Measurements from ENCODE around the gene PBOV1.
A peak's percentile ranks its signal among the peaks of the same experiment; 100 is the strongest.

The PBOV1 gene

GRCh38 chr6:138183790-138184134 lies 34.5 kb downstream of the PBOV1 start (continued):
- TF ChIP-seq SP2 (tag by site-specific recombination; IDR thresholded peaks at IDR 0.05) (no peak), PRDM10 (tag by site-specific recombination; IDR thresholded peaks at IDR 0.05) (no peak)

- ChIA-PET POLR2A (interaction anchor here (1.4 kb wide), 1 partner anchor 16 kb away, joined by 5 read pairs; no protein-coding TSS in a partner anchor), CTCF (interaction anchor here (0.5 to 1.2 kb wide), 5 partner anchors 10 to 531 kb away, joined by 3 to 4 read pairs (median 4); no protein-coding TSS in a partner anchor)
- Histone ChIP-seq H3K27ac (ENCODE audit: extremely low read depth, low read depth, low read length) (no peak overlapping the region), H3K4me3 (ENCODE audit: low read depth, low read length) (no peak overlapping the region), H3K4me1 (ENCODE audit: control insufficient read depth, insufficient read depth, low read length) (peaks cover 2% of the 10 kb centered on the region; the same call in 1 of the 2 replicates), H3K36me3 (ENCODE audit: control insufficient read depth in 2 of 2, insufficient read depth in 1 of 2, low read length in 2 of 2) (no peaks in the 10 kb centered on the region), H3K9me3 (ENCODE audit: control insufficient read depth, insufficient read depth, low read depth, low read length) (no peaks in the 10 kb centered on the region)
- TF ChIP-seq PRDM1 (tag by site-specific recombination; IDR thresholded peaks at IDR 0.05): no peak
- TF ChIP-seq ZBTB10 (tag by site-specific recombination; IDR thresholded peaks at IDR 0.05): no peak
- no peak for TF ChIP-seq GLI4 (tag by site-specific recombination; IDR thresholded peaks at IDR 0.05)
- no peak for TF ChIP-seq ZNF10 (tag by site-specific recombination; IDR thresholded peaks at IDR 0.05)
- TF ChIP-seq ZNF449 (tag by site-specific recombination; IDR thresholded peaks at IDR 0.05): no peak
Measured at GRCh38 chr6:138182939-138183789, 35.1 kb downstream of the PBOV1 start.

- ChIA-PET CTCF (interaction anchor here (0.6 kb wide), 1 partner anchor 232 kb away, joined by 3 read pairs; no protein-coding TSS in a partner anchor), POLR2A (no interaction called here)
- no peak overlapping the region for H3K27ac ChIP-seq (ENCODE audit: extremely low read depth, low read depth, low read length)
- H3K36me3 ChIP-seq (ENCODE audit: control insufficient read depth in 2 of 2, insufficient read depth in 1 of 2, low read length in 2 of 2): peaks cover 0 to 5% of the 10 kb centered on the region in 2 experiments; a peak in 1 of 3 replicates
- H3K4me3 ChIP-seq (ENCODE audit: low read depth, low read length): no peak overlapping the region
- no peaks in the 10 kb centered on the region for H3K4me1 ChIP-seq (ENCODE audit: control insufficient read depth, insufficient read depth, low read length)
- no peaks in the 10 kb centered on the region for H3K9me3 ChIP-seq (ENCODE audit: control insufficient read depth, insufficient read depth, low read depth, low read length)
- TF ChIP-seq ZNF19 (tag by site-specific recombination; IDR thresholded peaks at IDR 0.05; ENCODE audit: low read depth): no peak
- TF ChIP-seq TRIM28 (IDR thresholded peaks at IDR 0.05; ENCODE audit: borderline replicate concordance, low read length): peak; percentile 70; the same call in 1 of the 2 replicates
- no peak for TF ChIP-seq GLIS1 (tag by site-specific recombination; IDR thresholded peaks at IDR 0.05)
- TF ChIP-seq ZNF677 (tag by site-specific recombination; IDR thresholded peaks at IDR 0.05): no peak
- TF ChIP-seq ZNF140 (tag by site-specific recombination; IDR thresholded peaks at IDR 0.05): peak; percentile 95
- peak; percentile 80 for TF ChIP-seq ZBTB11 (tag by site-specific recombination; conservative IDR thresholded peaks at IDR 0.05; ENCODE audit: low read depth)
- TF ChIP-seq ZNF433 (tag by site-specific recombination; IDR thresholded peaks at IDR 0.05; ENCODE audit: low read depth): peak; percentile 81
- peak; percentile 63; the same call in 1 of the 2 replicates for TF ChIP-seq ZNF184 (tag by site-specific recombination; IDR thresholded peaks at IDR 0.05)
- TF ChIP-seq ZNF76 (tag by site-specific recombination; IDR thresholded peaks at IDR 0.05; ENCODE audit: borderline replicate concordance, low read depth): no peak
- no peak for TF ChIP-seq ZNF416 (tag by site-specific recombination; IDR thresholded peaks at IDR 0.05)
- TF ChIP-seq ZNF513 (tag by site-specific recombination; IDR thresholded peaks at IDR 0.05): no peak
Measured at GRCh38 chr6:138176652-138177232, 41.5 kb downstream of the PBOV1 start.
